HG03469 (cell line): ENCODE measurements around the gene SLC22A2.
"Not testable (repeated sequence)": the region's sequence is repeated elsewhere in the genome, so short reads cannot be mapped to it uniquely, and the experiment has no call there.

ENCODE experiments used
- ATAC-seq: cut with Tn5 transposase; IDR thresholded peaks from one replicate; pipeline ENCODE4 v1.9.1; 2021; ENCODE audit warnings: mild to moderate bottlenecking, moderate library complexity, moderate number of reproducible peaks; ENCODE audit not compliant: unreplicated experiment

SLC22A2 gene

DNA sequence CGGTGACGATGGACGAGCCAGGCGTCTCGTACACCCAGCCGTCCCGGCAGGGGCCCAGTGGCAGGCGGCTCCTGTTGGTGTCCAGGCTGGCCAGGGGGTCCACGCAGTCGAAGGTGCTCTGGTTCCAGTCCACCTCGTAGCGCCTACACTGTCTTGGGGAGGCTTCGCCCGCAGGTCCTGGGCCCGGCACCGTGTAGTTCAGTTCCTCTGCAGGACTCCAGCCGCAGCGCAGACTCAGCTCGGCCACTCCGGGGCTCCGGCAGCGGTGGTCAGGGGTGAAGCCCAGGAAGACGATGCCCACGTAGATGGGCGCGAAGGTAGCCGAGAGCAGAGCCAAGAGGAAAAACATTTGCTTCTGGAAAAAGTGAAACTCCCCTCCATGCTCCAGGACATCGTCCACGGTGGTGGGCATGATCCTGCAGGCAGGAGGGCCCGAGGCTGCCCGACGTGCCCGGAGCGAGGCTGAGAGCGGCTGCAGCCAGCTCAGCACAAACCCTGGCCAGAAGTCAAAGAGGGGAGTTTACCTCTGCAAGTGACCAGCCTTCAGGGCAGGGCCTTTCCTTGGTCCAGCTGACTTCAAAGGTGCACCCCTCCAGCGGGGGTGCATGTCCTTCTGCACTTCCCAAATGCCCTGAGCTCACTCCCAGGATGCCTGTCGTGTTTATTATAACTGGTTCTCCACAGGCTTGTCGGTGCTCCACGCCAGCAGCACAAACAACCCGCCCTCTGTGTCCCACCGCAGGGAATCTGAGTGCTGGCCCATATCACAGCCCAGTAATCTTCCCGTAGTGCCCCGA is at the start of gene SLC22A2:
Gene SLC22A2, minus strand, starts transcription at position 476 of the 797 bp plus-strand sequence. Its CDS starts 64 bp downstream, at position 412.
- ATAC-seq, result no peak

DNA sequence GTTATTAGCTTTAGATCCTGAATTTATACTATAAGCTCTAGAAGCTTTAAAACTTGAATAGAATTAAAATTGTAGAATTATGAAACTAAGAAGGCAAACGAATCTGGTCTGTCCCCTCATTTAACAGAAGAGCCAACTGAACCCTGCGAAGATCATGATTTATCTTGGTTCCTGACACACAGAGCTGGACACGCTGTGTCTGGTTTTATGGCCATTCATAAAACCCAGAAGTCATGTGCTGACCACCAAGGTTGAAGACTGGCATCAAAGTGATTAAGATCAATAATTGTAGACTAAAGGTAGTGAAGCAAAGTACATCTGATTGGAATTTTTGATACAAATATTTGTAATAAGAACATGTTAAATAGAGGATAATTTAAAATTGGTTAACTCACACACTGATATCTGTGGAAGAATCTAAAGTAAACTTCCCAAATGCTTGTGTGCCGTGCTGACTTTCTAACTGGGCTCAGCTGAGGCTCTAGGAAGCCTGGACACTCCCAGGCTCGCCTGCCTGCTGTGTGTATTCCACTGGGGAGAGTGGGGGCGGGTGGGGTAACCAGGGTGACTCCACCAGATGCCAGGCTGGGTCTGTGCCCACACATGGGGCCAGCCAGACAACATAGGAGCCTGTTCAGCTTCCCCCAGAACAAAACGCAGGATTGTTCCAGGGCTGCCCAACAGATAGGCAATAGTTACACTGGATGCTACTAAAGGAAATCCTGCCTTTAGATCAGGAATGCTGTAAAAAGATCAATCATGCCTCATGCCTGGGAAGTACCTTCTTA is 47.5 kb upstream of the SLC22A2 start:
- no peak for ATAC-seq

DNA sequence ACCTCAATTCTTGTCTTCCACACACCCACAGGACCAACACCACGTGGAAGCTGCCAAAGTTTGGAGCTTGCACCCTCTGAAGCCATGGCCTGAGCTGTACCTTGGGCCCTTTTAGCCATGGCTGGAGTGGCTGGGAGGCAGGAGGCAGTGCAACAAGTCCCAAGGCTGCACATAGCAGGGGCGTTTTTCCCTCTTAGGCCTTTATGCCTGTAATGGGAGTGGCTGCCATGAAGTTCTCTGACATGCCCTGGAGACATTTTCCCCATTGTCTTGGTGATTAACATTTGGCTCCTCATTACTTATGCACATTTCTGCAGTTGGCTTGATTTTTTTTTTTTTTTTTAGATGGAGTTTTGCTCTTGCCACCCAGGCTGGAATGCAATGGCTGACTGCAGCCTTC is 45.2 kb upstream of the SLC22A2 start:
- ATAC-seq, result no peak

DNA sequence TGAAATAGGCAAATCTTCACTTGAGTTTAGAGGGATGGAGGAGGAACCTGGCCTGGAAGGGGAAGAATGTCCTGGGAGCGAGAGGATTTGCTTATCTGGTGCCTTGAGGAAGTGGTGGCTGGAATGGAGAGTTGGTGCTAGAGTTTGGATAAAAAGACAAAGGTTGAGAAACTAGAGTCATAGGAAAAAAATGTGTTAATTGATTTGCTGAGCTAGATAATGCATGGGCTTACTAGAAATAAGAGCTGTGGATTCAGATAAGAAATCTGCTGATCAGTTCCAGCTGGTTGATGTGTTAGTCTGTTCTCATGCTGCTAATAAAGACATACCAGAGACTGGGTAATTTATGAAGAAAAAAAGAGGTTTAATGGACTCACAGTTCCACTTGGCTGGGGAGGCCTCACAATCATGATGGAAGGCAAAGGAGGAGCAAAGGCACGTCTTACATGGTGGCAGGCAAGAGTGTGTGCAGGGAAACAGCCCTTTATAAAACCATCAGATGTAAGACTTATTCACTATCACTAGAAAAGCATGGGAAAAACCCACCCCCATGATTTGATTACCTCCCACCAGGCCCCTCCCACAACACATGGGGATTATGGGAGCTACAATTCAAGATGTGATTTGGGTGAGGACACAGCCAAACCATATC is 43.9 kb upstream of the SLC22A2 start:
- not testable (repeated sequence) for ATAC-seq

DNA sequence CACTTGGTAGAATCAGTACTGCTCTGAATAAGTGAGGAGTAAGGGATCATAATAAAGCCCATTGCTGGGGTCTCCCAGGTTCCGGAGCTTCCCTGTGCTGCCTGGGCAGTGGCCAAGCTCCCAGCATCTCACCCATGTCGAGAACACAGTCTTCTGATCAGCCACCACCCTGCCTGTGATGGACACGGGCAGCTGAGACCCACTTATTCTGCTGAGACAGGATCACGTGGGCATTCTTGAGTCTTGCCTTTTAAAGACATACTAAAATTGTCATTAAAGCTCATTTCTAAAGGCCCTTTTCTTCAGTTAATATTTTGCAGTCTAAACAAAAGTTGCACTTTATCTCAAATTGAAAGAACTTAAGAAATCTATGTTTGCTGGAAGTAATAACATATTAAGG is 42.7 kb upstream of the SLC22A2 start:
- no peak for ATAC-seq

DNA sequence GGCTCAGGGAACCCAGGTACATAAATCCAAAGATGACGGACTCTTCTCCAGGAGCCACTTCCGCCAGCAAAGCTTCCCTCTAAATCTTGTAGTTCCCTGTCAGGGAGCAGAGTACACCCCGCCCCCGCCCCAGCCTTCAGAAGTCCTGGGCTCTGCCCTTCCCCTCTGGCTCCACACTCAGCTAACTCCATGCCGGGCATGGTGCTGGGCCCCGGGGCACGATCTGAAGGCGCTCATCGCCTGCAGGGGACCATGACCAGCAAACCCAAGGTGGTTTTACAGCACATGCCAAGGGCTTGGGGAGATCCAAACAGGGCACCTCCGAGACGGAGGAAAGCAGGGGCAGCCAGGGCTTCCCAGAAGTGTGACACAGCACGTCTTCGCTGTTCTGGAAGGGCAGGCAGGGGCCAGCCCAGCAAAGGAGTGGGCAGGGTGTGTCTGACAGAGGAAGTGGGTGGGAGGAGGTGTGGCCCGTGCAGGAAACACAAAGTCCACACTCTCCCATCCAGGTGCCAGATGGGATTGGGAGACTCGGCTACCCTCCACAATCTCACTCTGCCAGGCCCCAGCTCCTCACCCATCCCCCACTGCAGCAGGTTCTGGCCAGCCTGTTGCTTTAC is 41.6 kb upstream of the SLC22A2 start:
- no peak for ATAC-seq

DNA sequence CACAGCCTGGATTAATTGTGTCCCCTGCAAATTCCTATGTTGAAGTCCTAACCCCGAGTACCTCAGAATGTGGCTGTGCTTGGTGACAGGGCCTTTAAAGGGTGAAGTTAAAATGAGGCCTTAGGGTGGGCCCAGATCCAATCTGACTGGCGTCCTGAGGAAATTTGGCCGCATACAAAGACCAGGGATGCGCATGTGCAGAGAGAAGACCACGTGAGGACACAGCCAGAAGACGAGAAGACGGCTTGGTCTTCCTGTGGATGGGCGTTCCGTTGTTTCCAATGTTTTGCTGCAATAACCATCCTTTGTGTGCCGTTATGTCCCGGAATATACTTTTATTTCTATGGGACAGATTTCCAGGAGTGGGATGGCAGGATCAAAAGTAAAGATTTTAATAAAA is 40.9 kb upstream of the SLC22A2 start:
- no peak for ATAC-seq

DNA sequence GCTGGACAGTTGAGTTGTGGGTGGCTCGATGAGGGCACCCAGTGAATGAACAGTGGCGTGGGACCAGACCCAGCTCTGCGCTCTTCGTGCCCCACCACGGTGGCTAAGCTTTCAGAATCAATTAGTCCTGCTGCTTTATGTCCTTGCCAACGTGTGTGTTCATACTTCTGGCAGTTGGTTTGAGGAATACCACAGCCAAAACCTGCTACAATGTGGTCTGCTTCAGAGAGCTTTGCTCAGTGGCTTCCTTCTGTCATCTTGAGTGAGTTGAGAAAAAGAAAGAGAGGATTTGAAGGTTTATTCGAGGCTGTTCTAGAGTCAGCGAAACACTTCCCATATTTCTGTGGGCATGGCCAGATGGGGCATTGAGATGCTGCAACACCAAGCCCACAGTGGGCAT is 39.5 kb upstream of the SLC22A2 start:
- no peak for ATAC-seq

DNA sequence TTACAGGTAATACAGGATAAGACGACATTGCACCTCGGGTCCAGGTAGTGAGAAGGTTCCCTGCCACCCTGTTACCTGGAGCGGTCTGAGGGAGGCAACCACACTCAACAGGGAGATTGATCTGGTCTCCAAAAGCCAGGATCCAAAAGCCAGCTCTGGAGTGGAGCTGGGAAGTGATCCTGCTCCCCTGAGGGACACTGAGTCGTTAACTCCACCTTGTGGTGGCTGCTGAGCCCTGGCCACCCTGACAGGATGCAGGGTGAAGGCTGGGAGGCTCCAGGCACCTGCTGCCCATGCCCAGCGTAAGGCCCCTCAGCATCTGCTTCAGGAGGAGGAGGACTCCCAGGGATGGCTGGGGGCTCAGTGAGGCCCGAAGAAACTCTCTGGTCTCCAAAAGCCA is 38.7 kb upstream of the SLC22A2 start:
- ATAC-seq, result no peak

DNA sequence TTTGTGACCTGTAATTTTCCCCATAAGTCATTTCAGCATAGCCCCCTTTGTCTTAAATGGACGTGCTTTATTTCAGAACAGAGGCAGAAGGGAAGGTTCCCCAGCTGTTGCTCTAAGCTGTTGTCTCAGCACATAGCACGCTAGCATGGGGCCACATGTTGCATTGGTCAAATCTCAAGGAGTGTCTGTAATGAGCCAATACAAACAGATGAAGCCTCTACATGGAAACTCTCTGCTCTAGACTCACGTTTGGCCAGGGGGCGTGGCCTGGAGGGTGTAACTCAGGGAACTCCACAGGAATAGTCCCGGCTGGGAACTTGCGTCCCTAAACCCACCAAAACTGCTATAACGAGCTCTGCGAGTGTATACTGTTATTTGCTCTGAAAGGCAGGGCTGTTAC is 35.2 kb upstream of the SLC22A2 start:
- ATAC-seq, result no peak

DNA sequence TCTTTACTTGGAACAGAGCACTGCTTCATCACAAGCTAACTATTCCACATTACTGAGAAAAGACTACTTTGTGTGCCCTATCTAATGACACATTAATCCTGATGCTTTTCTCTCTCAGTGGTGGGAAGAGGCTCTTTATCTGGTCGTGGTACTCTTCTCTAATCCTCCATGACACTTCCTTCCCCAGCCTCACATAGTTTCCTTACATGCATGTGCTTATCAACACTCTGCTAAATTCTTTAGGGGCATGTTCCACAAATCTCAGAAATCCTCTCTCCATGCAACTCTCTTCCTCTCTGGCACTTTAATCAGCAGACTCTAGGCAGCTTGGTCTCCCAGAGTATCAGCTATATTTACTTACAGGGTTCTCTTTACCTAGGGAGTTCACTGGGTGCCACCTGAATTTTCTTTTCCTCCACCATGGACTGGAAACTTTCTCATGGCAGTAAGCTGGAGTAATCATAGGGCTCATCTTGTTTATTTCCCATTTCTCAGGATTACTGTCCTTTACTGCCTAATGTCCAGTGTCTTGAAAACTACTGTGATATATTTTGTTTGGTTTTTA is 27.0 kb upstream of the SLC22A2 start:
- no peak for ATAC-seq

DNA sequence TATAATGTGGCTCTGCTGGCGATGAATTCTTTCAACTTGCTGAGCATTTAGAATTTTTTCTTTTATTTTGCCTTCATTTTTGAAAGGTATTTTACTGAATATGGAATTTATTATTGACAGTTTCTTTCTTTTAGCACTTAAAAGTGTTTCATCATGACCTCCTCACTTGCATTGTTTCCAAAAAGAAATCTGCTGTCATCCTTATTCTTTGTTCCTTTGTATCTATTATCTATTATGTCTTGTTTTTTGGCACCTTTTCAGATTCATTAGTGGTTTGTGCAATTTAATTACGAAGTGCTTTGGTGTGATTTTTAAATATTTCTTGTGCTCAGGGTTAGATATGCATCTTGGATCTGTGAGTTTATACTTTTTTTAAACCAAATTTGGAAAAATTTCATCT is 26.0 kb upstream of the SLC22A2 start:
- ATAC-seq, result no peak

DNA sequence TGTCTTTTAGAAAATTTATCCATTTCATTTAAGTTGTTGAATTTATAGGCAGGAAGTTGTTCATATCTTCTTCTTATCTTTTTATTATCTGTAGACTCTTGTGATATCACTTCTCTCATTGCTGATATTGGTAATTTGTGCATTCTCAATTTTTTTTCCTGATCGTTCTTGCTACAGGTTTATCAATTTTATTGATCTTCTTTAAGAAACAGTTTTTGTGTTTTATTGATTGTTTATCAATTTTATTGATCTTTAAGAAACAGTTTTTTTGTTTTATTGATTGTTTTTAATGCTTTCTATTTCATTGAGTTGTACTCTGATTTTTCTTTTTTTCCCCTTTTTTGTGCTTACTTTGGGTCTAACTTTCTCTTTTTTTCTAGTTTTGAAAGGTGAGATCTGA is 23.8 kb upstream of the SLC22A2 start:
- ATAC-seq, result no peak

DNA sequence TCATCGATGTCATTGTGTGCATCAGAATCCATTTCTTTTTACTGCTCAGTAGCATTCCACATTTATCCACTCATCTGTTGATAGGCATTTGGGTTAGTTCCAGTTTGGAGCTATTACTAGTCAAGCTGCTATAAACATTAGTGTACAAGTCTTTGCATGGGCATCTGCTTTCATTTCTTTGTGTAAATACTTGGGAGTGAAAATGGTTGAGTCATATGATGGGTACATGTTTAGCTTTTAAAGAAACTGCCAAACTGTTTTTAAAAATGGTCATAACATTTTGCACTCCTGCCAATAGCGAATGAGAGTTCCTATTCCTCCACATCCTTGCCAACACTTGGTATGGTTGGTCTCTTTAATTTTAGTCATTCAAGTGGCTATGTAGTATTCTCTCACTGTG is 21.2 kb upstream of the SLC22A2 start:
- no peak for ATAC-seq

DNA sequence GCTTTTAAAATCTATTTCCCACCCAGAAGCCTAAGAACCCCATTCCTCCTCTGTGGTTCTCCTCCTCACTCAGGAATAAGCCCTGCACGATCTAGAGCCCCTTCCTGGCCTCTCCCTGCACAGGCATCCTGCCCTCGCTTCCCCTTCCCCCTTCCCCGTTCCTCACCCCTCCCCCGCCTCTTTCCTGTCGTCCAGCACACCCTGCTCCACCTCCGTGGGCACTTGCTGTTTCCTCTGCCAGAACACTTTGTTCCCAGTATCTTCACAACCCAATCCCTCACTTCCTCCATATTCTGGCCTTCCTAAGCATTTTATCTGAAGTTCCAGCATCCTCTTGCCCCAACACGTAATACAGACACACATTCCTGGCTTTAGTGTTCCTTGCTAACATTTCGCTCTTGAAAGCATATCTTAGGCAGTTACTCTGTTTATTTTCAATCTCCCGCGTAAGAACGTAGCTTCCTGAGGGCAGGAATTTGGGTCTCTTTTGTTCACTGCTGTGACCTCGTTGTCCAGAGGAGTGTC is 20.2 kb upstream of the SLC22A2 start:
- ATAC-seq, result no peak

DNA sequence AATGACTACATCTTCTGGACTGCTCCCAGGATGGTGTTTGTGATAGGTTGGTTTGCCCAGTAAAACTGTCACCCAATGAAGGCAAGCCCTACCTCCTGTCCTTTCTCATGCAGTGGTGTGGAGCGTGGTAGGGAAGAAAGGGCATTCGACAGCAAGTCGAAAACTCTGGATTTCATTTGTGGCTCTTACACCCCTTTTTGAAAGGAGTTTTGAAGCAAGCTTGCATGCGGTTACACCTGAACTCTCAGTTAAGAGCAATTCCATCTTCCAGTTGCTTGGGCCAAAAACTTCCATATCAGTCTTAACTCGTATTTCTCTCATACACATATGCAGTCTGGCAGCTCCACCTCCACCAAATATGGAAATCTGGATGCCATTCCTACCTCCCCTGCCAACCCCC is 19.7 kb upstream of the SLC22A2 start:
- no peak for ATAC-seq

DNA sequence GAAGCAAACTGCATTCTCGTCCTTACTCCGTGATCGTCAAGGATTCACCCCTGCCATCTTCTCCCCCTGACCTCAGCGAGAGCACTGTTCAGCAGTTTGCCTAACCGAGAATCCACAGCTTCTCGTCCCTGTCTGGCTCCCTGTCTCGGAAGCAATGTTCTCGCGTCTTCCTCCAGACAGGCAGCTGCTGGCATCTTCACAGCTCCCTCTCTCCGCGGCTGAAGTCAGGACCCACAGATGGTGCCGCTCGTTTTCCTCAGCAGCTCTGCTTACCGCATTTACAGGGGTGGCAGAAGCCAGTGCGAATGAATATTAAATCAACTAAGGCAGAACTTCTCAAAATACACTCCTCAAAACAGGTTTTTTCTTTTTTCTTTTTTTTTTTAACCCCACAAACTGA is 18.9 kb upstream of the SLC22A2 start:
- no peak for ATAC-seq

DNA sequence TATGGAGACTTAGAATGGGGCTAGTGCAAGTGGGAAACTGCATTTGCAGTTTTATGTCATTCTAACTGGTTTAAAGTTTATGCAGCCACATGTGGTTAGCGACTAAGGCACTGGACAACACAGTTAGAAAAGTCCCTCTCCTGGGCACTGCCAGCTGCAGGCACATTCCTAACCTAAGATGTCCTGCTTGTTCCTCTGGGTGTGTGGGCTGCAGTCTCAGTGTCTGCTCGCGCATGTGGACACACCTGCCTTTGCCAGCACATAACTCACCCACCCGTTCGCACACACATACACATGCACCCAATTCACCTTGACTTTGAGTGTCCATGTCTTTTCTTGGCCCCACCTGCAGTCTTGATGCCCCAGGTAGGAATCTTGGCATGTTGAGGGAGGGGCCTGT is 18.5 kb upstream of the SLC22A2 start:
- ATAC-seq, result no peak

DNA sequence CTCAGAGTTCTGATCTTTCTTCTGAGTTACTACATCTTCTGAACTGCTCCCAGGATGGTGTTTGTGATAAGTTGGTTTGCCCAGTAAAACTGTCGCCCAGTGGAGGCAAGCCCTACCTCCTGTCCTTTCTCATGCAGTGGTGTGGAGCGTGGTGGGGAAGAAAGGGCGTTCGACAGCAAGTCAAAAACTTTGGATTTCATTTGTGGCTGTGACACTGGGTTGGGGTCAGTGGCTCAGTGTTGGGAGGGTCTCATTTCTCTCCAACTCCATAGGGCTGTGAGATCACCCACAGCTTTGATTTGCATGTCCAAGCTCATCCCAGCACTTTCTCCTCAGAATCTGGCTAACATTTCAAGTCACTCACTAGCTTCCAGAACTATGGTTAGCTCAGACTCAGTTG is 17.5 kb upstream of the SLC22A2 start:
- ATAC-seq, result no peak

DNA sequence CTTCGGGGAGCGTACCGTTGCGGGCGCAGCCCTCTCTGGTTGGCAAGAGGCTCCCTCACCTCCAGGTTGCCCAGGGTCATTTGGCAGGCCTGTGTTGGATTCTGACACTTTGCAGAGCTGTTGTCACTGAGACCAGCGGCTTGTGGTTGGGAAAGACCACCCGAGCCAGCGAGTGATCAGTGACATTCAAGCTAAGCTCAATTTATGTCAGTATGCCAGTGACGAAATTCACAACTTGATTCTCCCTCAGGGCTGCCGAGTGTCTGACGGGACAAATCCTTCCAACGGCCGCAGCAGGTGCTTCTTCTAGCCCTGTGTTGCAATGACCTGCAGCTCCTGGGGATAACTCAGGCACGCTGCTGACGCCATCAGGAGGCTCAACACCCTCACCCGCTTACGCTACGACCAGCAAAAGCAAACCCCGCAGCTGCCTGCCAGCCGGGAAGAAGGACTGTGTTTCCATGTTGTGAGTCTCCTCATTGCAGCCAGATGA is 16.9 kb upstream of the SLC22A2 start:
- ATAC-seq, result no peak
